HG02588 (cell line): Measurements from ENCODE around the gene PACS1.
A peak's percentile ranks its signal among the peaks of the same experiment; 100 is the strongest.
"Not testable (repeated sequence)": the region's sequence is repeated elsewhere in the genome, so short reads cannot be mapped to it uniquely, and the experiment has no call there.

ENCODE experiments used
- ATAC-seq: cut with Tn5 transposase; IDR thresholded peaks from one replicate; pipeline ENCODE4 v1.9.1; 2021; ENCODE audit warnings: mild to moderate bottlenecking, moderate library complexity; ENCODE audit not compliant: unreplicated experiment

Gene PACS1

GRCh38 chr11:66069715-66070603 is at the start of gene PACS1:
TSS of gene PACS1 (plus strand) at chr11:66070272. CDS start at chr11:66070487, 215 bp downstream.
- ATAC-seq, result peak; percentile 54

- no peak for ATAC-seq
Observed at GRCh38 chr11:66020618-66021357, 49.3 kb upstream of the PACS1 start.

GRCh38 chr11:66022401-66023185 is 47.5 kb upstream of the PACS1 start:
- no peak for ATAC-seq

- not testable (repeated sequence) for ATAC-seq
Observed at GRCh38 chr11:66023186-66023440, 47.0 kb upstream of the PACS1 start.

GRCh38 chr11:66026017-66026529 is 44.0 kb upstream of the PACS1 start, which contains the start of gene CATSPER1:
TSS of gene CATSPER1 (minus strand) at chr11:66026479. CDS start at chr11:66026379, 100 bp downstream.
- ATAC-seq, result no peak

GRCh38 chr11:66032957-66033735 is 36.9 kb upstream of the PACS1 start:
- no peak for ATAC-seq

GRCh38 chr11:66035653-66036333 is 34.3 kb upstream of the PACS1 start:
- no peak for ATAC-seq

GRCh38 chr11:66036334-66036710 is 33.8 kb upstream of the PACS1 start:
- no peak for ATAC-seq

GRCh38 chr11:66037327-66037726 is 32.7 kb upstream of the PACS1 start:
- ATAC-seq, result no peak

- ATAC-seq, result no peak
Observed at GRCh38 chr11:66039765-66040164, 30.3 kb upstream of the PACS1 start.

- ATAC-seq, result no peak
Observed at GRCh38 chr11:66042227-66042995, 27.7 kb upstream of the PACS1 start.

GRCh38 chr11:66042996-66043906 is 26.8 kb upstream of the PACS1 start:
- ATAC-seq, result no peak

- ATAC-seq, result no peak
Observed at GRCh38 chr11:66044757-66045156, 25.3 kb upstream of the PACS1 start.

- no peak for ATAC-seq
Observed at GRCh38 chr11:66045177-66045639, 24.9 kb upstream of the PACS1 start.

- ATAC-seq, result no peak
Observed at GRCh38 chr11:66046901-66047300, 23.2 kb upstream of the PACS1 start.

- ATAC-seq, result no peak
Observed at GRCh38 chr11:66047541-66048365, 22.3 kb upstream of the PACS1 start.
